Measurements from ENCODE around the gene KCNK17. TPM values are rescaled to one million over a fixed set of nuclear protein-coding genes. Genes with fewer than 3 reads are reported as not detected.

Gene KCNK17
- total RNA-seq, 4 donors from 2014 or later, result 0.24 to 0.28 TPM; not detected in 2

DNA sequence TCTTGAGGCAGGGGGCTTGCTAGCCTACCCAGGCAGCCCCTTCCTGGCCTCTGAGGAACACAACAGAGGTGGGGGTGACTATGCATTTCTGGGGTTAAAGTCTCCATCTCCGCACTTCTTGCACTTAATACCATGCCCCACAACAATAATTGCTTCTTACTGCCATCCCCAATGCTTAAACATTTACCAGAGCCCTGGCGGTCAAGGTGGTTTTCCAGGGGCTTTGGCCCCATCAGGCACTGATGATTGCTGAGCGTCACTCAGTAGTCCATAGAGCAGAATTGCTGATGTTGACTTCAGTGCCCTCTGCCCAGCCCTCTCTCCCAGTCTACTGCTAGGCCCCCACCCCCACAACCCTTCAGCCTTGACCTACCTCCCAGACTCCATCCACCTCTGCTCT lies 52.5 kb downstream of the KCNK17 start:
- TF ChIP-seq, protein P1, sequence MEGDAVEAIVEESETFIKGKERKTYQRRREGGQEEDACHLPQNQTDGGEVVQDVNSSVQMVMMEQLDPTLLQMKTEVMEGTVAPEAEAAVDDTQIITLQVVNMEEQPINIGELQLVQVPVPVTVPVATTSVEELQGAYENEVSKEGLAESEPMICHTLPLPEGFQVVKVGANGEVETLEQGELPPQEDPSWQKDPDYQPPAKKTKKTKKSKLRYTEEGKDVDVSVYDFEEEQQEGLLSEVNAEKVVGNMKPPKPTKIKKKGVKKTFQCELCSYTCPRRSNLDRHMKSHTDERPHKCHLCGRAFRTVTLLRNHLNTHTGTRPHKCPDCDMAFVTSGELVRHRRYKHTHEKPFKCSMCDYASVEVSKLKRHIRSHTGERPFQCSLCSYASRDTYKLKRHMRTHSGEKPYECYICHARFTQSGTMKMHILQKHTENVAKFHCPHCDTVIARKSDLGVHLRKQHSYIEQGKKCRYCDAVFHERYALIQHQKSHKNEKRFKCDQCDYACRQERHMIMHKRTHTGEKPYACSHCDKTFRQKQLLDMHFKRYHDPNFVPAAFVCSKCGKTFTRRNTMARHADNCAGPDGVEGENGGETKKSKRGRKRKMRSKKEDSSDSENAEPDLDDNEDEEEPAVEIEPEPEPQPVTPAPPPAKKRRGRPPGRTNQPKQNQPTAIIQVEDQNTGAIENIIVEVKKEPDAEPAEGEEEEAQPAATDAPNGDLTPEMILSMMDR (IDR thresholded peaks at IDR 0.05), result no peak
- DNase-seq (ENCODE audit: low spot score) (no peak), ATAC-seq (ENCODE audit: low FRiP score) (no peak)

DNA sequence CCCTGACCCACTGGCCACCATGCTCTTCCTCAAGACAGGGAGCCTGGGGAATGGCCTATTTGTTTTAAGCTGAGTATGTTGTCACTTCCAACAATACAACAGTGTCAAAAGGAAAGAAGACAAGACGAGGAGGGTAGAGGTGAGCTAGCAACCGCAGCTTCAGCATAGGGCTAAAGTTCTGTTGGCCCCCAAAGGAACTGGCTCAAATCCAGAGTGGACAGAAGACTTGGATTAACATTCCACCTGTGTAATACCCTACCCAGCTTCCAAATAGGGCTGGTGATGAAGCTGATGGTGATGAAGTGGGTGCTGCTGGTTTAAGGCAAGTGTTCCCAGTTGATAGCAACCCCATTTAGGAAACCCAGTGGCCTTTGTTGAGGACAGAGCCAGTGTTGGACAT lies 53.3 kb downstream of the KCNK17 start:
- TF ChIP-seq, protein P1 (IDR thresholded peaks at IDR 0.05), result no peak
- ATAC-seq (ENCODE audit: low FRiP score), result no peak
- no peak for DNase-seq (ENCODE audit: low spot score)

DNA sequence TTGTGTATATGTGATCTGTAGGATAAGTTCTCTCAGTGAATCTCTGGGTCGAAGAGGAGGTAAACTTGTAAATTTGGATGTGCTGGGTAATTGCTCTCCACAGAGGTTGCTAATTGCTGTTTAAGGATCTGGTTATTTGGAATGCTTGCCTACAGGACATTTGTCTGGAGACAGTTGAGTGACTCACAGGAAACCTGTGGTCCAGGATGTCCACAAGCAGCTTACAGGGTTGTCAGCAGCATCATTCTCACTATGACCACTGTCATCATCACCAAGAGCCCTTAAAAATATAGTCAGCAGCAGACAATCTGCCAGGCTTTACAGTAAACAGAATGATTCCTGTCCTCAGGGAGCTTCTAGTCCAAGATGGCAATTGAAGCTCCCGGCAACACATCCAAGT lies 53.8 kb downstream of the KCNK17 start:
- no peak for DNase-seq (ENCODE audit: low spot score)
- no peak for ATAC-seq (ENCODE audit: low FRiP score)

DNA sequence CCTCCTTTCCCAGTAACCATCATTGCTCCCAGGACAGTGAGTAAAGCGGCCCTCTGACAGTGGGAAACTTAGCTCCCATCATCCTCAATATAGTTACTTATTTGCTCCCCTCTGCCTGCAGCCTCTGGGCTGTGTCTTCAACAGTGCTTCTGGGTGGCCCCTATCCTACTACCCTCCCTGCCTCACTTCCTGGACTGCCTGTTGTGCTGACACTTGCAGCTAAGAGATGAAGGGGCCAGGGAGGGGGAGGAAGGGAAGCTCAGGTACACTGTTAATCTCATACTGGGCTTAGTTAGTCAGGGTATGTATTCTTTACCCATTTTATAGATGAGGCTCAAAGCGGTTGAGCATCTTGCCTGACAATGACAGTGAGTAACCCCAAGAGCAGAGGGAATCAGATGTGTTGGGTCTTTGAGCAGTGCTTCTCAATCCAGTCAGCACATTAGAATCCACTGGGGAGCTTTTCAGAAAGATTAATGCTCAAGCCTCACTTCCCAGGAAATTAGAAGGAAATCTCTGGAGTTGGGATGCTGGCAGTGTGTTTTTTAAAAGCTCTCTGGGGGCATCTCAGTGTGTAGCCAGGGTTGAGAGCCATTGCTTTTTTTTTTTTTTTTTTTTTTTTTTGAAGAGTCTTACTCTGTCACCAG lies 57.8 kb downstream of the KCNK17 start:
- TF ChIP-seq, protein P1 (IDR thresholded peaks at IDR 0.05), result no peak
- ATAC-seq (ENCODE audit: low FRiP score) (no peak), DNase-seq (ENCODE audit: low spot score) (no peak)

More for the DNA sequence above, 53.8 kb downstream of the KCNK17 start:
- TF ChIP-seq, protein P1 (IDR thresholded peaks at IDR 0.05), result no peak

DNA sequence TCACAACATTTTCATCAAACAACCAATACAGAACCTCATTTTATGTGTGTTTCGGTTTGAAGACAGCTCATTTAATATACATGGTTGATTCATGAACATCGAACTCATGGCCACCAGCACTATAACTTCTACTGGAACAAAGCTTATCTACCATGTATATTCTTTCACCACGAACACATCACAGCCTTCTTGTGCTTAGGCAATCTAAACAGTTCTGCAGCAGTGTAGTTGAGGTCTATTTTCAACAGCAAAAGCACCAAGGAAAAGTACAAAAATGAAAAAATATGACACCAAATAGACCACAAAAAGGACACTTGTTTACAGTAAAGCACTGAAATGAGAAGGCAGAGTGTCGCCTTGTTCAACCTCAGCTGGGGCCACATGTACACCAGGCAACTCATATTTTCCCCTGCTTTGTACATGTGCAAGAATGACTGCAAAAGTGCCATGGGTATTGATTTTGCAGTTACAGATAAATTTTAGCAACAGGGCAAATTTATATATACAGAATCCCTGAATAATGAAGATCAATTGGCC lies 59.2 kb downstream of the KCNK17 start:
- DNase-seq (ENCODE audit: low spot score) (no peak), ATAC-seq (ENCODE audit: low FRiP score) (no peak)
- TF ChIP-seq, protein P1 (IDR thresholded peaks at IDR 0.05), result no peak

DNA sequence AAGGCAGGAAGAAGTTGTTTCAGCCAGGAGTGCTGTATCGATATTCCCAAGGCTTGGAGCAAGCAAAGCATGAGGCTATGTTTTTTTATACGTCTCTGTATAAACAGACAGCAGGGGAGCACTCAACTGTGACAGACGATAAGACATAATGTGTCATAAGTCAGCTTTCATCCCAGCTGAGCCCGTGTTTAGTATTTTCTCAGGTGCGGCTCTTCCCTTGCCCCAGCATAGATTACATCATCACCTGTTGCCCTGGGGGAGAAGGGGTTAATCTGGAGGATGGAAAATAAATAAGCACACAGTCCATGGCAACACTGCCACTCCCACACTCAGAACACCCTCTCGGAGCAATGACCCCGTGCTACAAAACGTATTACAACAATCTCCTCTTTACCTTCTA lies 62.8 kb downstream of the KCNK17 start:
- TF ChIP-seq, protein P1 (IDR thresholded peaks at IDR 0.05), result no peak
- ATAC-seq (ENCODE audit: low FRiP score), result no peak
- no peak for DNase-seq (ENCODE audit: low spot score)

DNA sequence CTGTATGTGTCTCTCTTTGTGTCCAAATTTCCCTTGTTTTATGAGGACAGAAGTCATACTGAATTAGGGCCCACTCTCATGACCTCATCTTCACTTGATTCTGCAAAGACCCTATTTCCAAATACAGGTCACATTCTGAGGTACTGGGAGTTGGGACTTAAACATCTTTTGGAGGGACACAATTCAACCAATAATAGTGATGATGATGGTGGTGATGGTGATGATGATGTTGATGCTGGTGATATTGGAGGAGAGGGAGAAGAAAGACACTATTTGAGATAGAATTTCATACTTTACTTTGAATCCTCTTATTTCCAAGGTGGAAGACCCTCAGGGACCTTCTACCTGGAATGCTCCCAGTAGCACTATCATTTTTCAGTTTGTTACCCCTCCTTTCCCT lies 63.7 kb downstream of the KCNK17 start:
- DNase-seq (ENCODE audit: low spot score) (no peak), ATAC-seq (ENCODE audit: low FRiP score) (no peak)
- TF ChIP-seq, protein P1 (IDR thresholded peaks at IDR 0.05), result no peak
